H54 (cell line): ENCODE results near the gene RHBDD3.

Source experiments
- DNase-seq: peaks from one replicate; pipeline ENCODE4 v3.0.0; 2011; ENCODE audit warnings: low spot score, mixed read lengths; ENCODE audit not compliant: insufficient read length
- FAIRE-seq: peaks from 3 replicates; lab custom pipeline; 2011; peaks lifted over from hg19 to GRCh38; lab: Jason Lieb, UNC
- POLR2A ChIP-seq: IDR thresholded peaks from 2 replicates; pipeline ENCODE4 v1.6.1; 2011; ENCODE audit warnings: low read depth, mild to moderate bottlenecking, low read length

The RHBDD3 gene

GRCh38 chr22:29269230-29269604, 1.4 kb upstream of the RHBDD3 start:
- FAIRE-seq: no peak
- no peak for TF ChIP-seq POLR2A
- DNase-seq: no peak

GRCh38 chr22:29268511-29269229, 889 bp upstream of the RHBDD3 start:
- no peak for TF ChIP-seq POLR2A
- DNase-seq (no peak), FAIRE-seq (no peak)

- no peak for TF ChIP-seq POLR2A
- DNase-seq (no peak), FAIRE-seq (no peak)
Measured at GRCh38 chr22:29267462-29267857, 321 bp downstream of the RHBDD3 start.

GRCh38 chr22:29266564-29267461, 968 bp downstream of the RHBDD3 start:
- no peak for TF ChIP-seq POLR2A
- no peak for FAIRE-seq
- no peak for DNase-seq

- TF ChIP-seq POLR2A: no peak
- DNase-seq (no peak), FAIRE-seq (no peak)
Measured at GRCh38 chr22:29265929-29266328, 1.9 kb downstream of the RHBDD3 start.

GRCh38 chr22:29265305-29265704, 2.5 kb downstream of the RHBDD3 start:
- FAIRE-seq (no peak), DNase-seq (no peak)
- TF ChIP-seq POLR2A: no peak

- no peak for FAIRE-seq
- DNase-seq: no peak
- no peak for TF ChIP-seq POLR2A
Measured at GRCh38 chr22:29263791-29264276, 3.9 kb downstream of the RHBDD3 start.

- DNase-seq (no peak), FAIRE-seq (no peak)
- no peak for TF ChIP-seq POLR2A
Measured at GRCh38 chr22:29260601-29261315, 7.0 kb downstream of the RHBDD3 start.

GRCh38 chr22:29260031-29260560, 7.7 kb downstream of the RHBDD3 start:
- no peak for TF ChIP-seq POLR2A
- no peak for DNase-seq

GRCh38 chr22:29259253-29259899, 8.4 kb downstream of the RHBDD3 start:
- DNase-seq (no peak), FAIRE-seq (no peak)
- no peak for TF ChIP-seq POLR2A

More at GRCh38 chr22:29260031-29260560, 7.7 kb downstream of the RHBDD3 start:
- FAIRE-seq: no peak

- DNase-seq (no peak), FAIRE-seq (no peak)
- TF ChIP-seq POLR2A: no peak
Measured at GRCh38 chr22:29258407-29259252, 9.2 kb downstream of the RHBDD3 start.

GRCh38 chr22:29257751-29258181, 10.0 kb downstream of the RHBDD3 start:
- no peak for TF ChIP-seq POLR2A
- FAIRE-seq (no peak), DNase-seq (no peak)
